Glutamatergic neuron (in vitro differentiated cells): ENCODE measurements around the gene PSMB10. TPM values are rescaled to one million over a fixed set of nuclear protein-coding genes. Genes with fewer than 3 reads are reported as not detected.

Experiments used
- DNase-seq: peaks from one replicate; pipeline ENCODE4 v3.0.0; 2022
- H3K27ac Mint-ChIP-seq: one replicate; pipeline ENCODE4 v1.8.0; 2020; ENCODE audit warnings: mild to moderate bottlenecking, mixed read lengths, inconsistent platforms; ENCODE audit not compliant: unreplicated experiment
- H3K27me3 Mint-ChIP-seq: one replicate; pipeline ENCODE4 v1.8.0; 2020; ENCODE audit warnings: mild to moderate bottlenecking, moderate library complexity, mixed read lengths, inconsistent platforms; ENCODE audit not compliant: unreplicated experiment
- H3K36me3 Mint-ChIP-seq: one replicate; pipeline ENCODE4 v1.8.0; 2020; ENCODE audit warnings: mild to moderate bottlenecking, mixed read lengths, inconsistent platforms; ENCODE audit not compliant: unreplicated experiment
- H3K4me1 Mint-ChIP-seq: one replicate; pipeline ENCODE4 v1.8.0; 2020; ENCODE audit warnings: mild to moderate bottlenecking, low read depth, mixed read lengths, inconsistent platforms; ENCODE audit not compliant: unreplicated experiment
- H3K4me3 Mint-ChIP-seq: one replicate; pipeline ENCODE4 v1.8.0; 2020; ENCODE audit warnings: mild to moderate bottlenecking, mixed read lengths, inconsistent platforms; ENCODE audit not compliant: unreplicated experiment
- H3K9me3 Mint-ChIP-seq: one replicate; pipeline ENCODE4 v1.8.0; 2020; ENCODE audit warnings: mild to moderate bottlenecking, moderate library complexity, mixed read lengths, inconsistent platforms; ENCODE audit not compliant: unreplicated experiment
- total RNA-seq: library from RNA; stranded (reverse); fragmentation: NEBNext Ultra II Directional; extraction: Animal tissue kit (Norgen Biotek cat#: 25700); gene quantifications from one replicate; pipeline ENCODE4 v1.2.1, GENCODE V29; 2021; ENCODE audit not compliant: unreplicated experiment
- TF ChIP-seq, protein P1 (sequence below): fragments of 200-600 bp; sonication (generic); IDR thresholded peaks from one replicate; pipeline ENCODE4 v1.5.0; 2021; ENCODE audit not compliant: partially characterized antibody, unreplicated experiment

Gene PSMB10
- total RNA-seq, 1 donor from 2014 or later: 11.0 TPM

DNA sequence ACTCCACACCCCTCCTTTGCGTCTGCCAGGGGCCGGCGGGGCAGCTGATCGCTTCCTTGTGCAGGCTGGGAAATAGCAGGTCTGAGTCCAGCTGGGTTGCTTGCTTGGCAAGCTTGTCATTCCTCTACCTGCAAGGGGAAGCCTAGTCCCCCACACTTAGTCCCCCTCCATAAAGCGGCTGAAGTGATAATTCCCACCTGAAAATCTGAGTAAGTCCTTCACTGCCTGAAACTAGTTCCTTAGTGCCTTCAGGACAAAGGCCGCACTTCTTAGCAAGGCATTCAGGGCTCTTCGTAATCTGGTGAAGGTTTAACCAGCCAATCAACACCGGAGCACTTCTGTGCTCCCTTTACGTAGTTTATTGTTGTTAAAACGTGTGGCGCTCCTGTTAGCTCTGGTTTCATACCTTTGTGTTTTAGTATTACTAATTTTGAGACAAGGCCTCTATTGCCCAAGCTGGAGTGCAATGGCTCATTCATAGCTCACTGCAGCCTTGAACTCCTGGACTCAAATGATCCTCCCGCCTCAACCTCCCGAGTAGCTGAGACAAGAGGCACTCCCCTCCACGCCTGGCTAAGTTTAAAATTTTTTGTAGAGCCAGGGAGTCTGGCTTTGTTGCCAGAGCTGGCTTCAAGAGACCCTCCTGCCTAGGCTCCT lies 42.8 kb downstream of the PSMB10 start:
- no peaks in the 10 kb centered on the region for H3K36me3 Mint-ChIP-seq
- peaks cover 3% of the 10 kb centered on the region for H3K27me3 Mint-ChIP-seq
- H3K4me3 Mint-ChIP-seq: peak overlapping the region; percentile 96
- peak; percentile 64 for DNase-seq
- peaks cover 5% of the 10 kb centered on the region for H3K9me3 Mint-ChIP-seq
- TF ChIP-seq, protein P1, sequence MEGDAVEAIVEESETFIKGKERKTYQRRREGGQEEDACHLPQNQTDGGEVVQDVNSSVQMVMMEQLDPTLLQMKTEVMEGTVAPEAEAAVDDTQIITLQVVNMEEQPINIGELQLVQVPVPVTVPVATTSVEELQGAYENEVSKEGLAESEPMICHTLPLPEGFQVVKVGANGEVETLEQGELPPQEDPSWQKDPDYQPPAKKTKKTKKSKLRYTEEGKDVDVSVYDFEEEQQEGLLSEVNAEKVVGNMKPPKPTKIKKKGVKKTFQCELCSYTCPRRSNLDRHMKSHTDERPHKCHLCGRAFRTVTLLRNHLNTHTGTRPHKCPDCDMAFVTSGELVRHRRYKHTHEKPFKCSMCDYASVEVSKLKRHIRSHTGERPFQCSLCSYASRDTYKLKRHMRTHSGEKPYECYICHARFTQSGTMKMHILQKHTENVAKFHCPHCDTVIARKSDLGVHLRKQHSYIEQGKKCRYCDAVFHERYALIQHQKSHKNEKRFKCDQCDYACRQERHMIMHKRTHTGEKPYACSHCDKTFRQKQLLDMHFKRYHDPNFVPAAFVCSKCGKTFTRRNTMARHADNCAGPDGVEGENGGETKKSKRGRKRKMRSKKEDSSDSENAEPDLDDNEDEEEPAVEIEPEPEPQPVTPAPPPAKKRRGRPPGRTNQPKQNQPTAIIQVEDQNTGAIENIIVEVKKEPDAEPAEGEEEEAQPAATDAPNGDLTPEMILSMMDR: no peak
- peak overlapping the region; percentile 94 for H3K27ac Mint-ChIP-seq
- H3K4me1 Mint-ChIP-seq: peaks cover 7% of the 10 kb centered on the region

DNA sequence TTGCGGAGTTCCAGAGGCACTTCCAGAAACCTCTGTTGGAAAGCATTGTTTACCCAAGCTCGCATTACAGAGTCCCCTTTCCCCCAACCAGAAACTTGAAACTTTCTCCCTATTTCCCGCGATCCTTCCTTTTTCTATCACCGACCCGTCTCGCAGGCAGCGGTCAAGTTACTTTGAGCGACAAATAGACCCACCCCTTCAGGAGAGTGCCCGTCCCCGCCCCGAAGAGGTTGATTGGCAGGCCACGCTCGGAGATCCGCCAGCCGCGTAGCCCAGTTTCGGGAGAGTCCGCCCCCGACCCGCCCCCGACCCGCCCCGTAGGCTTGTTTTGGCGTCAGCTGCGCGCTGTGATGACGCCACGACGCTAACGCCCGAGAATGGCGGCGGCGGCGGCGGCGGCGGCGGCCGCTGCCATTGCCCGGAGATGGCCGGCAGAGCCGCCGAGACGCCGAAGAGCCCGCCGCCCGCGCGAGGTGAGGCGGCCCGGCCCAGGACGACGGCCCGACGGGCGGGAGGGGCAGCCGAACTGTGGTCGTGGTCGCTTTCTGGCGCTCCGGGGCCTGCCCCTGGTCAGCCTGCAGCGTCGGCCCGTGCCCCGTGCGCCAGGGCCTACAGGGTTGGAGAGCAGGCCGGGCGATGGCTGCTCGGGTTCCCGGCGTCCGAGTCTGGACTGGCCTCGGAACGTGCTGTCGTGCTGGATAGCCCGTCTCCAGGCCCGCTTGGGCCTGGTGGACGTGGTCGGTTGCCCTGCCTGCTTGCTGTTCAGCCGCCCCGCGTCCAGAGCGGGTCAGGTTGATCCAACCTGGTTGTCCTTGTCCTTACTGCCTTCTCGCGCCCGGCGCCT lies 43.5 kb downstream of the PSMB10 start, which contains the start of gene PSKH1:
Gene PSKH1, plus strand, starts transcription at position 356 of the 844 bp plus-strand sequence. CDS start 15,496 bp downstream, outside the sequence.
- no peaks in the 10 kb centered on the region for H3K36me3 Mint-ChIP-seq
- H3K4me3 Mint-ChIP-seq: peak within 1 kb of the TSS; percentile 96
- peaks cover 5% of the 10 kb centered on the region for H3K9me3 Mint-ChIP-seq
- H3K27me3 Mint-ChIP-seq: peaks cover 3% of the 10 kb centered on the region
- peak; percentile 96 for DNase-seq
- H3K4me1 Mint-ChIP-seq: peaks cover 7% of the 10 kb centered on the region
- TF ChIP-seq, protein P1: no peak
- H3K27ac Mint-ChIP-seq: peak within 1 kb of the TSS; percentile 94

DNA sequence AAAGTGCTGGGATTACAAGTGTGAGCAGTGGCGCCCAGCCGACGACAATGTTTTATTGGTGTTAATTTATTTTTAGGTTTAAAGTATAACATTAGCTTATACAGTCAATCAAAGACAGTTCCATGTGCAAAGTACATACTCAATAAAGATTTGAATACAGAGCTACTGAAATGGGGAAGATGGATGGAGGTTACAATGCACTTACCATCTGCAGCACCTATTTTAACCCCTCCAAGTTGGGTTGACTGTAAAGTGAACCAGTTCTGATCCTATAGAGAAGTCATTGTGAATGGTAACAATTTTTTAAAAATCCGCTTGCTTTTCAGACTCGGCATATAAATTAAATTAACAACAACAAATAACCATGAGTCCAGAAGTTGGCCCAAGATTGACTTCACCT lies 44.3 kb downstream of the PSMB10 start:
- peaks cover 5% of the 10 kb centered on the region for H3K9me3 Mint-ChIP-seq
- peak overlapping the region; percentile 92 for H3K4me3 Mint-ChIP-seq
- H3K27ac Mint-ChIP-seq: peak overlapping the region; percentile 43
- H3K27me3 Mint-ChIP-seq: peaks cover 3% of the 10 kb centered on the region
- no peak for DNase-seq
- no peaks in the 10 kb centered on the region for H3K36me3 Mint-ChIP-seq
- TF ChIP-seq, protein P1: no peak
- peaks cover 7% of the 10 kb centered on the region for H3K4me1 Mint-ChIP-seq

DNA sequence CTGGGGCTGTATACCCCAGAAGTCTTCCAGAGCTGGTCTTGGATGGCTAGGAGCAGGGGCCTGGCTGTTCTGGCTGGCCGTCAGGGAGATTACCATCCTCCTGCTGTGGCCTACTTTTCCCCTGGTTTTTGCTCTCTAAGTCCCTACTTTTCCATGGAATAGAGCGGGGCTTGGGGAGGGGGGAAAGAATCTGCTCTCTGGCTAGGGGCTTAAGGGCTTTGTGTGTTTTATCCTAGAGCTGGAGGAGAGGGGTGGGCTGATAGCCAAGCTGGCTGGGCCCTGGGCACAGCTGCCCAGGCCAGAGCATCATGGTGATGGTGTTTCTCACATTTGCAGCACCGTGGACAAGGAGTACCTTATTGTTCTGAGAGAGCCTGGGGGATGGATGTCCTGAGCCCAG lies 48.3 kb downstream of the PSMB10 start:
- DNase-seq: no peak

More for the DNA sequence above, 48.3 kb downstream of the PSMB10 start:
- Mint-ChIP-seq H3K9me3 (peaks cover 8% of the 10 kb centered on the region), H3K4me1 (peaks cover 7% of the 10 kb centered on the region), H3K4me3 (no peak overlapping the region), H3K27me3 (peaks cover 5% of the 10 kb centered on the region), H3K36me3 (no peaks in the 10 kb centered on the region), H3K27ac (no peak overlapping the region)
- TF ChIP-seq, protein P1: no peak
